ENCODE results near the gene SASH1.
A peak's percentile ranks its signal among the peaks of the same experiment; 100 is the strongest.

Gene SASH1

DNA sequence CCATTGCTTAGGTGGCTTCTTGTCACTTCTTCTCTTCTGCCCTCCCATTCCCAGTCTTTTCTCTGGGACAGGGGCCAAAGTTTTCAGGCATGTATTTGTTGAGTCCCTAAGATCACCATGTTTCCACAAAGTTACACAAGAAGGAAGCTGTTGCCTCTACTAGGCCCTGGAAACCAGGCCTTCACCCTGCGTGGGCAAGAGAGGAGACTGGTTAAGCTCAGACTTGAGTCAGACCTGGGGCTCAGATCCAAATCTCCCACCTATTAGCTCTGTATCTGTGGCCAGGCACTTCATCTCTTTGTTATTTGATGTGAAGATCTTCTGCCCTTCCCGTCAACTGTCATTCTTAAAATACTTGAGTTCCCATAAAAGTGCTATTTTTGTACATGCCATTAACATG lies 154.6 kb downstream of the SASH1 start:
- DNase-seq (ENCODE audit: low read depth): no peak

GRCh38 chr6:148497717-148498116 lies 155.1 kb downstream of the SASH1 start:
- DNase-seq (ENCODE audit: low read depth): no peak

GRCh38 chr6:148500402-148500801 lies 157.8 kb downstream of the SASH1 start:
- no peak for DNase-seq (ENCODE audit: low read depth)

- no peak for DNase-seq (ENCODE audit: low read depth)
Measured at GRCh38 chr6:148501178-148501590, 158.5 kb downstream of the SASH1 start.

GRCh38 chr6:148502083-148502772 lies 159.6 kb downstream of the SASH1 start:
- no peak for DNase-seq (ENCODE audit: low read depth)

DNA sequence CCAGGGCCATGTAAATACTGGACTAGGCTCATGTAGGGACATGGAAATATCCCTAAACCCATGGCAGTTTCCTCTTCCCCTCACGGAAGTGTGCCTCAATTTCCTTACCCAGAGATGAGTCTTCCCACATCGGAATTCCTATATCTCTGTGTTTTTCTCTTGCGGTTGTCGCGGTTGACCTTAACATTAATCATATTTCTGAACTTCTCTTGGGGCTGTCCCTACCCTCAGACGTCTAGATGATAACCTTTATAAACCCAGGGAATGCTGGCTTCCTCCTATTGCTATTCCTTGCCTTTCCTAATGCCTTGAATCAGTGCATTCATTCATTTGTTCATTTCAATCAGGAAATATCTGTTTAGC lies 160.1 kb downstream of the SASH1 start:
- DNase-seq (ENCODE audit: low read depth): no peak

- DNase-seq (ENCODE audit: low read depth): no peak
Measured at GRCh38 chr6:148503703-148504102, 161.1 kb downstream of the SASH1 start.

DNA sequence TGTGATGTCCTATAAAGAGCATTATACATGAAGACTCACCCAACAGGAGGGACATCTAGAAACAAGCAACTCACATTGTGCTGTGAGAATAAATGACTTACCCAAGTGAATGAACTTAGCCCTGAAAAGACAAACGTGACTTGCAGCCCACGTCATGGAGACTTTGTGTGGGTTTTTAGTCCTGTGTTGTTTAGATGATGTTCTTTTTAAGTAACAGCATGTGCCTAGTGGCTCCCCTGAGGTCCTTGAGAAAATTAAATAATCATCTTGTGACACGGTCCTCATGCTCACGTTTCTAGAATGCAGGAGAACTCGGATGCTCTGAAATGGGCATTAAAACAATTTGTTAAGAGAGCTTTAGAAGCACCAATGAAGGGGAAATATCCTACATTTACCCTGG lies 165.1 kb downstream of the SASH1 start:
- no peak for DNase-seq (ENCODE audit: low read depth)

DNA sequence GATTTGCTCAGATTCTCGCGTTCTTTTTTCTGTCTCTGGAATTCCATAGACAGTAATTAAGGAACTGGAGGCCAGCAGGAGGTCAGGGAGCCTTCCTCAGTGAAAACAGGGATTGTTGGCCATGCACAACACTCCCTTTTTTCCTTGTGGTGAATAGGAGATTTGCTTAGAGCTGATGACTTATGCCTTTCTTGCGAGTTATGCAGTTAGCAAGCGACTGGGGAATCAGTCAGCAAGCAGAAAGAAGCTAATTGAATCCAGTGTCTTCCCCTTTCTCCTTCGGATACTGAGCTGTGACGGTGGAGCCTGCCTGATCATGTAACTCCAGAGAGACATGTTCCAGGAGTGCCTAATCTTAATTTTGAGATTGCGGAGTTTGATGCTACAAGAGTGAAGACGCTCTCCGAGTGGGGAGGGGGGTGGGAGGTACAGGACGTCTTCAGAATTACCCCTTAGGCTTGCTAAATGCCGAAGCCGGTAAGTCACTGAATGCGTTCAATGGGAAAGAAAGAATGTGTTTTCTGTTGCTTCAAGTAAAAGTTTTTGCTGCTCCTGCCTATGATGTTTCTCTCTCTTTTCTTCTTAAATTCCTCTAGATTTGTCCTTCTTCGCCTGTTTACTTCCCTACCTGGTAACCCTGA lies 165.9 kb downstream of the SASH1 start:
- no peak for DNase-seq (ENCODE audit: low read depth)

- DNase-seq (ENCODE audit: low read depth): no peak
Measured at GRCh38 chr6:148509119-148509799, 166.6 kb downstream of the SASH1 start.

GRCh38 chr6:148509800-148510581 lies 167.4 kb downstream of the SASH1 start:
- peak; percentile 88 for DNase-seq (ENCODE audit: low read depth)

DNA sequence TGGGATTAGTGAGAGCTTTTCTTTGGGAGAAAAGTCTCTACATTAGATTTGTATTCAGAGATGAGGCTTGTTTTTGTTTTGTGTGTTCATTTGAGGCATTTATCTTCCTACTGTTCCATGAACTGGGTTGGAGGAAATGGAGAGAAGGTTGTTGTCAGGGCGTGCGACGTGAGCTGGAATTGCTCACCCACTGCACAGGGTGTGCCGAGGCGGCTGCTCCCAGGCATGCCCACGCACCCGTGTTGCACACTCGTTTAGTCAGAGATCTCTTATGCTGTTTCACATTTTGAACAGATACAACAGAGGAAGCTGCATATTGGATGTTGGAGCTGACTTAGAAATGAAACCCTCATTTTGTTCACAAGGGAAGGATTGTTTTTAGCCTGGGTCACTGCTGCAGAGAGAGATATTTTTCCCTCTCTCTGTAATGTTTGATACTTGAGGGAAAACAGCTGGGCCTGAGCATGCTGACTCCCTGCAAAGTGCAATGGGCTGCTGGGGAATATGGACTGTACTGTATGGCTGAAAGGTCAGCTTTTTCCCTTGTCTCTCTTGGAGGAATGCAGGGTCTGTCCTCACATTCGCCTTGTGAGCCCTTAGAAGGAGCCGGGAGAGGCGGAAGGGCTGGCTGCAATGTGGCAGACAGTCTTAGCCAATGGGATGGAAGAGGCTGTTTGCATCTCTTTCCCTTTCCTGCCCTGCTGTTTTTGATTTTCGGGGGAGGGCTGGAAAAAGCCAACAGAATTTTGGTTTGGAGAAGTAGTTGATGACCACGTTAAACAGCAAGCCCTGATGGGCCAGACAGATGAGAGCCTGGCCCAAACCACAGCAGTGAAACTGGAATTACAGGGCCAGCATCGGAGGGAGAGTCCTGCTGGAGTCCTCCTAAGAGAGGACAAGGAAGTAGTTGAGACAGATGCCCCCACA lies 170.8 kb downstream of the SASH1 start:
- no peak for DNase-seq (ENCODE audit: low read depth)

DNA sequence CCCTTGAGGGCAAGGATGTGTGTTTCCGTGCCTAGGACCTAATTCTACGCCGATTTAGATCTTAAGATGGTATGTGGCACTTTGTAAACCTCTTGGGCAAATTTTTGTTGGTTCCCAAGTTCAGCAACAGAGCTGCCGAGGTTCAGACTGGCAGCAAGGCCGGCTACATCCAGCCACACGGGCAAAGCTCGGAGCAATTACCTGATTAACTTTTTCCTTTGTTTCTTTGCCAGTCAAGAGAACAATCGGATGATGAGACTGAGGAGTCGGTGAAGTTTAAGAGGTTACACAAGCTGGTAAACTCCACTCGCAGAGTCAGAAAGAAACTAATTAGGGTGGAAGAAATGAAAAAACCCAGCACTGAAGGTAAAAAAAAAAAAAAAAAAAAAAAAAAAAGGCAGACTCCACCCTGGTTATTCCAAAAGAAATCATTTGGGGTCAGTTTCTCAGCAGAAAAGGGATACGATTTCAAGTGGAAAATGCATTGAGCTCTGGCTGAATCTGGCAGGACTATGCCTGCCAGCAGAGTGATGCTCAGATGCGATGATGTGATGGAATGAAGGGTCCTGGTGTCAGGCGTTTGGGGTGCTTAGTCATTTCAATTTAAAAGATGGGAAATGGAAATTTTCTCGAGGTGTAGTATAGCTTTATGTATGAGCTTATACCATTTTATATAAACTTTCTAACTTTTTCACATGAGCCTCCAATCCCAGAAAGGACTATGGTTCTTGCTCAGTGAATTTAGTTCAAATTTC lies 171.6 kb downstream of the SASH1 start:
- no peak for DNase-seq (ENCODE audit: low read depth)

- no peak for DNase-seq (ENCODE audit: low read depth)
Measured at GRCh38 chr6:148516217-148516616, 173.6 kb downstream of the SASH1 start.

DNA sequence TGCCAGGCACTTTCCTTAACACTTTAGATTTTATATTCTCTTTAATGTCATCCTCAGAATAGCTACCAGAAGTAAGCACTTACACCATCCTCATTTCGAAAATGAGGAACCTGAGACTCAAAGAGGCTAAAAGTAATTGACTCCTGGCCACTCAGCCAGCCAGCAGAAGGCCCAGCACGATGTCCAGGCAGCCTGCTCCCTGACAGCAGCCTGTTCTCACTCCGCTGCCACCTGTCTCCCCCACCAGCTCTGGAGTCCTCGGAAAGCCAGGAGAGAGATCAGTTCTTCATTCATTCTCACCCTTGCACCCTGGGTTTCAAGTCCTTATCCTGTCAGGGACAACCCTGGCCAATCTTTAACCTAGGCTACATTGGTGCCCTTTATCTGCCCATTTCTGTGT lies 174.0 kb downstream of the SASH1 start:
- no peak for DNase-seq (ENCODE audit: low read depth)

DNA sequence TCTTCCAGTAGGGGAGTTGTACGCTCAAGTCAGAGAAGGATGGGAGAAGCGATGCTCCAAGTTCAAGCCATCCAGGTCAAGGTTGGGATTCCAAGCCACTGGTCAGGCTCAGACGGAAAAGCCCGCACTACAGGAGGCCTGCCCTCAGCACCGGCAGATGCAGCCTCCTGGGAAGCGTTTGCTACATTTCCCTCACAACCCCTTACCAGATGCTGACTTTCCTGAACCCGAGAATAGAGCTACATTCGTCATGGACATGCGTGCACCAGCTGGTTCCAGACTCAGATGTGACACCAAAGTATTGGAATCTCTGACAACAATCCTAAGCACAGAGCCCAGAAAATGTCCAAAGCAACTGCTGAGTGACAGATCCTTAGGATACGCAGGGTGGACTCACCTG lies 174.8 kb downstream of the SASH1 start:
- no peak for DNase-seq (ENCODE audit: low read depth)

GRCh38 chr6:148518511-148519156 lies 176.0 kb downstream of the SASH1 start:
- DNase-seq (ENCODE audit: low read depth): no peak

- no peak for DNase-seq (ENCODE audit: low read depth)
Measured at GRCh38 chr6:148520109-148520841, 177.6 kb downstream of the SASH1 start.

- DNase-seq (ENCODE audit: low read depth): no peak
Measured at GRCh38 chr6:148521158-148521557, 178.5 kb downstream of the SASH1 start.

DNA sequence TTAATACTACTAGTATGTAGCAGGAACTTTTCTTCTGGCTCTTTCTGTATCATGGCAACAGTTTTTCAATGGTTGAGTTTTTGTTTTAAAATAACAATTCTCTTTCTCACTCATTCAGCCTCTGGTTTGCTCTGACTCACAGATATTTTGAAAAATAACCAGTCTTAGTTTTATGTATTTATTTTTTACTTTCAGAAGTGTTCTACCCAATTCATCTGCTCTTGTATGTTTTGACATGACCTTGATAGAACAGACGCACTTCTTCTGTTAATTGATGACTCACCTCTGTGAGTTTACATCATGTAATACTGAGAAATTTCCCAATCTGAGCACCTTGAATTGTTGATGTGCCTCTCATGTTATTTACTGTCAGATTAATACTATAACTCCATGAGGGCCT lies 178.9 kb downstream of the SASH1 start:
- DNase-seq (ENCODE audit: low read depth): no peak

All from non-pigmented ciliary epithelial cell (primary cell).